NB4 (cell line): ENCODE measurements around the gene IBTK.

Experiments used
- DNase-seq: peaks from one replicate; pipeline ENCODE4 v3.0.0; 2010; ENCODE audit warnings: low read depth
- H3K4me3 ChIP-seq: one replicate; pipeline ENCODE4 v1.5.1; 2011; ENCODE audit warnings: mild to moderate bottlenecking, low read depth, low read length, moderate library complexity
- MYC ChIP-seq: IDR thresholded peaks from 2 replicates; pipeline ENCODE4 v1.6.1; 2011; ENCODE audit warnings: low read depth, low read length
- POLR2A ChIP-seq: IDR thresholded peaks from 2 replicates; pipeline ENCODE4 v1.6.1; 2011; ENCODE audit warnings: mild to moderate bottlenecking; ENCODE audit not compliant: insufficient read length; ENCODE audit errors: extremely low read depth
- TF ChIP-seq, protein P1 (sequence below): IDR thresholded peaks from one replicate; pipeline ENCODE4 v1.5.1; 2012; ENCODE audit warnings: low read depth, low read length
- TF ChIP-seq, protein P2 (sequence below): IDR thresholded peaks from 2 replicates; pipeline ENCODE4 v1.6.1; 2011; ENCODE audit warnings: low read depth, low read length

The IBTK gene

DNA sequence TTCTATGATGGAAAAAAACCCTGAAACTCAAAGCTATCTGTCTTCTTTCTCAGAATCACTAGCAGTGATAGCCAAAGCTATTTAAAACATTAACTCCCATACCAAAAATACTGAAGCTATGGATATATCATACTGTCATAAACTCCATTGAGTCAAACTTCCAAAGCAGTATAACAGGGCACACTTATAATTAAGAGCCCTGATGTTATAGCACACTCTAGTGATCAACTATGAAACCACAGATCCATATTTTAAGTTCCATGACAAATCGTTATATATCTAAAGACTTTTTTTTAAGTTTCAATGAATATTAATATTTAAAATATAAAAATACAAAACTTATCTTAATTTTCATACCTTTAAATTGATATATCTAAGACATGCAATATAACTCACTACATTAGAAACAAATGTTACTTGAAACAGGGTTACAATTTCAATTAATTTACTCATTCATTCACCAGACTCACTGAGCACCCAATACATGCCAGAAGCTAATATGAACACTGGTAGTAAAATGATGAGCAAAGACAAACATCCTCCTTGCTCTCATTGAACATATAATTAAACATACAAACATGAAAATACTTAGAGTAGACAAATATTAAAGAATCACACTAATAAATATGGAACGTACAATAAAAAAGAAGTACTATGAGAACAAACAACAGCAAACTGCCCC lies 69.3 kb downstream of the IBTK start:
- TF ChIP-seq, protein P1, sequence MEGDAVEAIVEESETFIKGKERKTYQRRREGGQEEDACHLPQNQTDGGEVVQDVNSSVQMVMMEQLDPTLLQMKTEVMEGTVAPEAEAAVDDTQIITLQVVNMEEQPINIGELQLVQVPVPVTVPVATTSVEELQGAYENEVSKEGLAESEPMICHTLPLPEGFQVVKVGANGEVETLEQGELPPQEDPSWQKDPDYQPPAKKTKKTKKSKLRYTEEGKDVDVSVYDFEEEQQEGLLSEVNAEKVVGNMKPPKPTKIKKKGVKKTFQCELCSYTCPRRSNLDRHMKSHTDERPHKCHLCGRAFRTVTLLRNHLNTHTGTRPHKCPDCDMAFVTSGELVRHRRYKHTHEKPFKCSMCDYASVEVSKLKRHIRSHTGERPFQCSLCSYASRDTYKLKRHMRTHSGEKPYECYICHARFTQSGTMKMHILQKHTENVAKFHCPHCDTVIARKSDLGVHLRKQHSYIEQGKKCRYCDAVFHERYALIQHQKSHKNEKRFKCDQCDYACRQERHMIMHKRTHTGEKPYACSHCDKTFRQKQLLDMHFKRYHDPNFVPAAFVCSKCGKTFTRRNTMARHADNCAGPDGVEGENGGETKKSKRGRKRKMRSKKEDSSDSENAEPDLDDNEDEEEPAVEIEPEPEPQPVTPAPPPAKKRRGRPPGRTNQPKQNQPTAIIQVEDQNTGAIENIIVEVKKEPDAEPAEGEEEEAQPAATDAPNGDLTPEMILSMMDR: peak; percentile 19
- TF ChIP-seq POLR2A: no peak
- H3K4me3 ChIP-seq: no peak overlapping the region
- DNase-seq: peak; percentile 37

DNA sequence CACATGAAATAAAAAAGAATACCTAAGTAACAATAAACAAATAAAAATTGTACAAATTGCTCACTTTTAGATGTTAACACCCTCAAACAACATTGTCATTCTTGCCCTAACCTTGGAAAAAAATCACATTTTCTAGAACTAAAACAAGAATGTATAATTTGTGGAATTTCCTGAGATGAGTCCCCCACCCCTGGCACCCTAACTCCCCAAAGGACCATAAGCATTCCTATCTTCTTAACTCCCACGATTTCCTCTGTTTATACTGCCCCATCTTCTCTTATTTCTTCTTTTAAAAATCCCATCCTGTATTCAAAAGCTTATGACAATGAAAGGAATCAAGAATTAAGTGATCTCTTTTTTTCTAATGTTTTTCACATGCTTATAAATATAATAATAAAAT lies 70.9 kb downstream of the IBTK start:
- H3K4me3 ChIP-seq: no peak overlapping the region
- no peak for DNase-seq
- TF ChIP-seq, protein P2, sequence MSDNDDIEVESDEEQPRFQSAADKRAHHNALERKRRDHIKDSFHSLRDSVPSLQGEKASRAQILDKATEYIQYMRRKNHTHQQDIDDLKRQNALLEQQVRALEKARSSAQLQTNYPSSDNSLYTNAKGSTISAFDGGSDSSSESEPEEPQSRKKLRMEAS: no peak
- TF ChIP-seq POLR2A (no peak), MYC (no peak)
- TF ChIP-seq, protein P1: no peak

DNA sequence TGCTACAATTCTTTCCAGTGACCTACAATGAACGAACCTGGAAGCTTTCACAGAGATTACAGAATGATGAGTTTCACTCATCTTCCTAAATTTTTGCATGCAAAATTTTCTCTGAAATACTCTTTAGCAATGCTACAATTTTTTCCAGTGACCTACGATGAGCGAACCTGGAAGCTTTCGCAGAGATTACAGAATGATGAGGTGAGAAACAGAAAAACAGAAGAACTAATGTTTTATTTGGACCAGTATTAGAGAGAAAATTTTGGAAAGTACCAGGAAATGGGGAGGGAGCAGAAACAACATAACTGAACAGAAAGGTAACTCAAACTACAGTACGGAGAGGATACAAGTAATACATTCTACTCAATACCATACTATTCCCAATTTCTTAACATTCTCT lies 75.0 kb downstream of the IBTK start:
- H3K4me3 ChIP-seq: no peak overlapping the region
- TF ChIP-seq, protein P1: no peak
- no peak for TF ChIP-seq POLR2A
- TF ChIP-seq, protein P2: no peak
- no peak for TF ChIP-seq MYC
- DNase-seq: no peak

DNA sequence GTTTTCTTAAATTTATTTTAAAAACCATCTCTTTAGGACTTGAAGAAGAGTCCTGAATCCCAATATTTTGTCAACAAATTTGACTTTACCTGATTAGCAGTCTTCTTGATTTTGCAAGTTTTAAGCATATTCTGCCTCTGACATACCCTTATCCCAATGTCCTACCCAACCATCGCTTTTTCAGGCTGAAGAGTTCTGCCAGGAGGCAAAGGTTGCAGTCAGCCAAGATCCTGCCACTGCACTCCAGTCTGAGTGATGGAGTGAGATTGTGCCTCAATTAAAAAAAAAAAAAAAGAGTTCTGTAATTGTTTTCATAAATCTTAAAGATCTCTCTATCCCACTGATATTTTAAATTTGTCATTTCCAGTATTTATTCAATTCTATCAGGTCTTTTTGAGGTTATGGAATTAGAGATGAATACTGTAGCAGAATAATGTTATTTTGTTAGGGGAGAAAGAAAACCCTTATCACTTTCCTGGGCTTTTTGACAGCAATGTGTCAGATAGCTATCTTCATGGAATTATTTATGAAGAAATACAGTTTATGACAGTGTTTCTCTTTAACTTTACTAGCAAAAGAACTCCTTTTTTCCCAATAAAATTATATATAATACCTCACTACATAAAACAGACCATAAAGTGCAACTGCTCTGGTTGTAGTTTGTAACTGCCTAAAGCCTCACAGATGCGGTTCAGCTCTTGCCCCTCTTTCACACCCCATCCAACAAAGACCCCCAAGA lies 78.2 kb downstream of the IBTK start:
- TF ChIP-seq, protein P2: no peak
- TF ChIP-seq, protein P1: no peak
- TF ChIP-seq MYC (no peak), POLR2A (no peak)
- no peak overlapping the region for H3K4me3 ChIP-seq
- no peak for DNase-seq

DNA sequence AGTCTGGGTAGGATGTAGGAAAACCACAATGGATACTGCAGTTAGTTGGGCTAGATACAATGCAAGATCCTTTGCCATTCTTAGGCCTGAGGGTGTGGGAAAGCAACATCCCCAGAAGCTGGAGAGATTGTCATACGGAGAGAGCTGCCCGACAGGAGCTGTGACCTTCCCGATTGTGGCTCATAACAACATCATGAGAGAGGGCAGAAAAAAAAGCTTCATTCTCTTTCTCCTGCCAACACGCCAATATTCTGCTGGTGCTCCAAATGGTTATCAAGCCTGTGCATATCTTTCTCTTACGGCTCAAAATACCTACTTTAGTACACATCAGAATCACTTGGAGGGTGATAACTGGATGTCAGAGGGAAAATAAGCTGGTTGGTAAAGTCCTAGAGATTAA lies 81.1 kb downstream of the IBTK start:
- TF ChIP-seq POLR2A (no peak), MYC (no peak)
- TF ChIP-seq, protein P1: no peak
- TF ChIP-seq, protein P2: no peak
- no peak overlapping the region for H3K4me3 ChIP-seq
- DNase-seq: no peak
